ENCODE measurements around the gene TMEM260. TPM values are rescaled to one million over a fixed set of nuclear protein-coding genes. Genes with fewer than 3 reads are reported as not detected.
"Not testable (repeated sequence)": the region's sequence is repeated elsewhere in the genome, so short reads cannot be mapped to it uniquely, and the experiment has no call there.

TMEM260 gene
- total RNA-seq, 1 donor from 2014 or later: 23.8 TPM

- intact Hi-C loops (cut with DNase I): no loop called here
- no peaks in the 10 kb centered on the region for H3K36me3 ChIP-seq
- no peak for ATAC-seq
Measured at GRCh38 chr14:56687123-56687522, 107.5 kb downstream of the TMEM260 start.

GRCh38 chr14:56694609-56695008, 115.0 kb downstream of the TMEM260 start:
- Histone ChIP-seq H3K27me3 (ENCODE audit: low read depth) (no peaks in the 10 kb centered on the region), H3K36me3 (no peaks in the 10 kb centered on the region)
- intact Hi-C loops (cut with DNase I): no loop called here

More at GRCh38 chr14:56687123-56687522, 107.5 kb downstream of the TMEM260 start:
- TF ChIP-seq CTCF (IDR thresholded peaks at IDR 0.05): no peak
- Histone ChIP-seq H3K27ac (no peak overlapping the region), H3K4me3 (no peak overlapping the region), H3K9me3 (no peaks in the 10 kb centered on the region), H3K27me3 (ENCODE audit: low read depth) (no peaks in the 10 kb centered on the region), H3K4me1 (no peaks in the 10 kb centered on the region)
- no peak for DNase-seq

GRCh38 chr14:56695216-56695615, 115.6 kb downstream of the TMEM260 start:
- intact Hi-C loops (cut with DNase I); H3K27ac ChIP-seq; H3K4me3 ChIP-seq; H3K9me3 ChIP-seq; H3K36me3 ChIP-seq; ATAC-seq; DNase-seq; H3K4me1 ChIP-seq; H3K27me3 ChIP-seq (ENCODE audit: low read depth): not testable (repeated sequence)

More at GRCh38 chr14:56694609-56695008, 115.0 kb downstream of the TMEM260 start:
- H3K27ac ChIP-seq: no peak overlapping the region
- ATAC-seq (no peak), DNase-seq (no peak)
- no peaks in the 10 kb centered on the region for H3K9me3 ChIP-seq
- TF ChIP-seq CTCF (IDR thresholded peaks at IDR 0.05): no peak
- no peak overlapping the region for H3K4me3 ChIP-seq
- H3K4me1 ChIP-seq: no peaks in the 10 kb centered on the region

Other genes starting within 250 kb of the TMEM260 start
- gene OTX2, start 230.7 kb downstream of the TMEM260 start, total RNA-seq: not detected

All from lower lobe of right lung (tissue), 2 donors.